ENCODE data around the gene NRL.

GRCh38 chr14:24068711-24069410 lies 45.9 kb downstream of the NRL start:
- TF ChIP-seq, protein P1, sequence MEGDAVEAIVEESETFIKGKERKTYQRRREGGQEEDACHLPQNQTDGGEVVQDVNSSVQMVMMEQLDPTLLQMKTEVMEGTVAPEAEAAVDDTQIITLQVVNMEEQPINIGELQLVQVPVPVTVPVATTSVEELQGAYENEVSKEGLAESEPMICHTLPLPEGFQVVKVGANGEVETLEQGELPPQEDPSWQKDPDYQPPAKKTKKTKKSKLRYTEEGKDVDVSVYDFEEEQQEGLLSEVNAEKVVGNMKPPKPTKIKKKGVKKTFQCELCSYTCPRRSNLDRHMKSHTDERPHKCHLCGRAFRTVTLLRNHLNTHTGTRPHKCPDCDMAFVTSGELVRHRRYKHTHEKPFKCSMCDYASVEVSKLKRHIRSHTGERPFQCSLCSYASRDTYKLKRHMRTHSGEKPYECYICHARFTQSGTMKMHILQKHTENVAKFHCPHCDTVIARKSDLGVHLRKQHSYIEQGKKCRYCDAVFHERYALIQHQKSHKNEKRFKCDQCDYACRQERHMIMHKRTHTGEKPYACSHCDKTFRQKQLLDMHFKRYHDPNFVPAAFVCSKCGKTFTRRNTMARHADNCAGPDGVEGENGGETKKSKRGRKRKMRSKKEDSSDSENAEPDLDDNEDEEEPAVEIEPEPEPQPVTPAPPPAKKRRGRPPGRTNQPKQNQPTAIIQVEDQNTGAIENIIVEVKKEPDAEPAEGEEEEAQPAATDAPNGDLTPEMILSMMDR (IDR thresholded peaks at IDR 0.05; ENCODE audit: low read length), result no peak
- no peak for TF ChIP-seq EZH2 (IDR thresholded peaks at IDR 0.05; ENCODE audit: borderline replicate concordance, low read length)
